H9 (cell line): Measurements from ENCODE around the gene DHX36. TPM values are rescaled to one million over a fixed set of nuclear protein-coding genes. Genes with fewer than 3 reads are reported as not detected.

Experiments
- DNase-seq: peaks from one replicate; pipeline ENCODE4 v3.0.0-alpha.2; 2017
- H2AFZ ChIP-seq: one replicate; pipeline ENCODE4 v1.6.1; 2013; ENCODE audit warnings: mild to moderate bottlenecking, low read length, control low read depth, moderate library complexity
- H2AK5ac ChIP-seq: 2 replicates; pipeline ENCODE4 v1.6.1; 2013; ENCODE audit warnings: low read length, control low read depth, mixed read lengths; ENCODE audit not compliant: insufficient read length
- H2BK120ac ChIP-seq: one replicate; pipeline ENCODE4 v1.6.1; 2013; ENCODE audit warnings: low read depth, mild to moderate bottlenecking, low read length, control low read depth, inconsistent platforms; ENCODE audit not compliant: poor library complexity, severe bottlenecking
- H2BK12ac ChIP-seq: 2 replicates; pipeline ENCODE4 v1.6.1; 2013; ENCODE audit warnings: low read length, control low read depth, mixed read lengths, low read depth; ENCODE audit not compliant: insufficient read length
- H2BK15ac ChIP-seq: 2 replicates; pipeline ENCODE4 v1.6.1; 2013; ENCODE audit warnings: low read depth, low read length, control low read depth
- H2BK20ac ChIP-seq: one replicate; pipeline ENCODE4 v1.6.1; 2013; ENCODE audit warnings: low read depth, mild to moderate bottlenecking, low read length, control low read depth, inconsistent platforms; ENCODE audit not compliant: poor library complexity, severe bottlenecking
- H2BK5ac ChIP-seq: 2 replicates; pipeline ENCODE4 v1.6.1; 2013; ENCODE audit warnings: low read length, control low read depth, mixed read lengths; ENCODE audit not compliant: insufficient read length
- H3K14ac ChIP-seq: 2 replicates; pipeline ENCODE4 v1.6.1; 2013; ENCODE audit warnings: low read length, control low read depth; ENCODE audit not compliant: insufficient read depth
- H3K18ac ChIP-seq: 2 replicates; pipeline ENCODE4 v1.6.1; 2013; ENCODE audit warnings: low read depth, mild to moderate bottlenecking, mixed read lengths, low read length, control low read depth; ENCODE audit not compliant: insufficient read length
- H3K23ac ChIP-seq: 2 replicates; pipeline ENCODE4 v1.6.1; 2013; ENCODE audit warnings: low read length, control low read depth, mixed read lengths, low read depth; ENCODE audit not compliant: insufficient read length
- H3K23me2 ChIP-seq: 2 replicates; pipeline ENCODE4 v1.6.1; 2013; ENCODE audit warnings: low read depth, mild to moderate bottlenecking, mixed read lengths, low read length, control low read depth; ENCODE audit not compliant: insufficient read length, poor library complexity, severe bottlenecking
- H3K27ac ChIP-seq: 2 replicates; pipeline ENCODE4 v1.5.1; 2013; ENCODE audit warnings: low read length, control low read depth, mixed read lengths, low read depth; ENCODE audit not compliant: insufficient read length
- H3K27me3 ChIP-seq: 2 replicates; pipeline ENCODE4 v1.6.1; 2013; ENCODE audit warnings: low read length, control low read depth, inconsistent platforms; ENCODE audit not compliant: insufficient read depth
- H3K4ac ChIP-seq: 2 replicates; pipeline ENCODE4 v1.6.1; 2013; ENCODE audit warnings: low read depth, mild to moderate bottlenecking, control low read depth, inconsistent platforms, low read length, moderate library complexity
- H3K4me1 ChIP-seq: 2 replicates; pipeline ENCODE4 v1.6.1; 2013; ENCODE audit warnings: low read length, control low read depth, inconsistent platforms; ENCODE audit not compliant: insufficient read depth
- H3K4me2 ChIP-seq: 2 replicates; pipeline ENCODE4 v1.6.1; 2013; ENCODE audit warnings: low read length, control low read depth, mixed read lengths; ENCODE audit not compliant: insufficient read length, insufficient read depth
- H3K56ac ChIP-seq: 2 replicates; pipeline ENCODE4 v1.6.1; 2013; ENCODE audit warnings: low read depth, mild to moderate bottlenecking, mixed read lengths, low read length, control low read depth; ENCODE audit not compliant: insufficient read length
- H3K79me1 ChIP-seq: 2 replicates; pipeline ENCODE4 v1.6.1; 2013; ENCODE audit warnings: low read depth, mild to moderate bottlenecking, moderate library complexity, low read length, control low read depth, inconsistent platforms; ENCODE audit not compliant: insufficient read depth, poor library complexity, severe bottlenecking
- H3K79me2 ChIP-seq: 2 replicates; pipeline ENCODE4 v1.6.1; 2013; ENCODE audit warnings: low read length, control low read depth, inconsistent platforms; ENCODE audit not compliant: insufficient read depth
- H3K9ac ChIP-seq: 2 replicates; pipeline ENCODE4 v1.6.1; 2013; ENCODE audit warnings: low read length, control low read depth, mixed read lengths; ENCODE audit not compliant: insufficient read length; ENCODE audit errors: extremely low read depth
- H3K9me3 ChIP-seq: one replicate; pipeline ENCODE4 v1.6.1; 2013; ENCODE audit warnings: low read depth, low read length, inconsistent platforms; ENCODE audit not compliant: control insufficient read depth
- H3T11ph ChIP-seq: one replicate; pipeline ENCODE4 v1.6.1; 2013; ENCODE audit warnings: mild to moderate bottlenecking, low read length, control low read depth, inconsistent platforms
- H4K20me1 ChIP-seq: one replicate; pipeline ENCODE4 v1.6.1; 2013; ENCODE audit not compliant: control insufficient read depth, insufficient read length, insufficient read depth
- H4K5ac ChIP-seq: 2 replicates; pipeline ENCODE4 v1.6.1; 2013; ENCODE audit warnings: low read depth, mild to moderate bottlenecking, mixed read lengths, low read length, control low read depth; ENCODE audit not compliant: insufficient read length
- H4K8ac ChIP-seq: replicated peaks from 2 replicates; pipeline ENCODE4 v1.6.1; 2013; ENCODE audit warnings: low read length, control low read depth, mixed read lengths, low read depth; ENCODE audit not compliant: insufficient read length
- H4K91ac ChIP-seq: 2 replicates; pipeline ENCODE4 v1.6.1; 2013; ENCODE audit warnings: low read depth, mild to moderate bottlenecking, moderate library complexity, mixed read lengths, low read length, control low read depth; ENCODE audit not compliant: insufficient read length
- H3K27ac Mint-ChIP-seq, 3 experiments: 2 replicates in 2 of 3; 3 replicates in 1 of 3; pipeline ENCODE4 v1.8.0; 2020 to 2021; ENCODE audit warnings: mixed read lengths in 3 of 3, mild to moderate bottlenecking in 1 of 3, moderate library complexity in 1 of 3
- H3K27me3 Mint-ChIP-seq: 2 replicates; pipeline ENCODE4 v1.8.0; 2021; ENCODE audit warnings: low read depth, mild to moderate bottlenecking, moderate library complexity, mixed read lengths
- H3K36me3 Mint-ChIP-seq, 3 experiments: 2 replicates in 2 of 3; 3 replicates in 1 of 3; pipeline ENCODE4 v1.8.0; 2020 to 2021; ENCODE audit warnings: low read depth in 3 of 3, mixed read lengths in 3 of 3; ENCODE audit not compliant: insufficient read depth in 1 of 3
- H3K4me1 Mint-ChIP-seq, 2 experiments: 2 replicates each; pipeline ENCODE4 v1.8.0; 2020; ENCODE audit warnings: mixed read lengths in 2 of 2
- H3K4me3 Mint-ChIP-seq, 2 experiments: 2 replicates in 1 of 2; 3 replicates in 1 of 2; pipeline ENCODE4 v1.8.0; 2020 to 2021; ENCODE audit warnings: mild to moderate bottlenecking in 2 of 2, mixed read lengths in 2 of 2, moderate library complexity in 1 of 2
- H3K9me3 Mint-ChIP-seq, 2 experiments: 2 replicates in 1 of 2; 3 replicates in 1 of 2; pipeline ENCODE4 v1.8.0; 2020; ENCODE audit warnings: mild to moderate bottlenecking in 2 of 2, mixed read lengths in 2 of 2, moderate library complexity in 1 of 2
- CTCF ChIP-seq: fragments of 200-600 bp; sonication (generic); conservative IDR thresholded peaks from 3 replicates; pipeline ENCODE4 v1.8.0; 2021; ENCODE audit warnings: antibody characterized with exemption, mild to moderate bottlenecking
- WGBS: extraction: QIAGEN DNeasy Blood & Tissue Kit; methylation state at CpG from one replicate; pipeline ENCODE4 v1.1.7; 2013; ENCODE audit warnings: missing lambda C conversion rate, low lambda C conversion rate, mixed read lengths; ENCODE audit not compliant: insufficient read length; ENCODE audit errors: extremely low coverage; 5-methylcytosine and 5-hydroxymethylcytosine counted together
- total RNA-seq: library from RNA; stranded (reverse); gene quantifications from 2 replicates; pipeline ENCODE4 v1.2.1, GENCODE V29; 2021

The DHX36 gene
- total RNA-seq, 1 experiment from 2014 or later: 103 TPM

- no peak overlapping the region for H3K18ac ChIP-seq
- TF ChIP-seq CTCF: no peak
Observed at GRCh38 chr3:154338008-154338407, 13.7 kb upstream of the DHX36 start.

More at GRCh38 chr3:154338008-154338407, 13.7 kb upstream of the DHX36 start:
- Mint-ChIP-seq H3K27ac (no peak overlapping the region; a peak in 1 of 7 replicates), H3K36me3 (no peaks in the 10 kb centered on the region), H3K4me3 (no peak overlapping the region), H3K27me3 (no peaks in the 10 kb centered on the region), H3K9me3 (no peaks in the 10 kb centered on the region), H3K4me1 (no peaks in the 10 kb centered on the region)
- H3K14ac ChIP-seq: no peak overlapping the region
- no peak overlapping the region for H3K27ac ChIP-seq
- no CpG with 5 or more reads among the region's 6 CpGs for WGBS
- no peak overlapping the region for H3K4ac ChIP-seq
- H2BK20ac ChIP-seq: no peak overlapping the region
- H2AK5ac ChIP-seq: no peak overlapping the region
- no peak overlapping the region for H2AFZ ChIP-seq
- no peak overlapping the region for H2BK15ac ChIP-seq
- H4K91ac ChIP-seq: no peak overlapping the region
- H3K9ac ChIP-seq: no peak overlapping the region
- H2BK120ac ChIP-seq: no peak overlapping the region
- H3K27me3 ChIP-seq: no peaks in the 10 kb centered on the region
- DNase-seq: no peak
- H2BK5ac ChIP-seq: no peak overlapping the region
- no peaks in the 10 kb centered on the region for H3K9me3 ChIP-seq
- H3K56ac ChIP-seq: no peak overlapping the region
- no peaks in the 10 kb centered on the region for H3K4me1 ChIP-seq
- no peaks in the 10 kb centered on the region for H4K20me1 ChIP-seq
- H4K8ac ChIP-seq: no peak overlapping the region
- no peak overlapping the region for H2BK12ac ChIP-seq
- no peak overlapping the region for H3K4me2 ChIP-seq
- no peak overlapping the region for H4K5ac ChIP-seq
- no peaks in the 10 kb centered on the region for H3K79me1 ChIP-seq
- H3K23ac ChIP-seq: no peak overlapping the region
- no peaks in the 10 kb centered on the region for H3K79me2 ChIP-seq
- no peaks in the 10 kb centered on the region for H3K23me2 ChIP-seq
- H3T11ph ChIP-seq: no peak overlapping the region
